ENCODE measurements around the gene SLC38A9.

SLC38A9 gene

GRCh38 chr5:55692509-55692908 is 19.6 kb downstream of the SLC38A9 start:
- H3K27ac ChIP-seq = peak overlapping the region; percentile 37
- no peak for TF ChIP-seq CTCF (IDR thresholded peaks at IDR 0.05)
- no peak for TF ChIP-seq ZFX (IDR thresholded peaks at IDR 0.05; ENCODE audit: borderline replicate concordance)

- H3K27ac ChIP-seq = peak overlapping the region; percentile 37
- TF ChIP-seq ZFX (IDR thresholded peaks at IDR 0.05; ENCODE audit: borderline replicate concordance) = no peak
- TF ChIP-seq CTCF (IDR thresholded peaks at IDR 0.05) = peak; percentile 51
Measured at GRCh38 chr5:55692106-55692417, 20.1 kb downstream of the SLC38A9 start.

GRCh38 chr5:55691265-55692105 is 20.6 kb downstream of the SLC38A9 start:
- TF ChIP-seq ZFX (IDR thresholded peaks at IDR 0.05; ENCODE audit: borderline replicate concordance) = no peak
- peak; percentile 79 for TF ChIP-seq CTCF (IDR thresholded peaks at IDR 0.05)
- peak overlapping the region; percentile 37 for H3K27ac ChIP-seq

GRCh38 chr5:55682071-55682470 is 30.1 kb downstream of the SLC38A9 start:
- peak overlapping the region; percentile 24 for H3K27ac ChIP-seq
- no peak for TF ChIP-seq CTCF (IDR thresholded peaks at IDR 0.05)
- no peak for TF ChIP-seq ZFX (IDR thresholded peaks at IDR 0.05; ENCODE audit: borderline replicate concordance)

GRCh38 chr5:55681301-55681700 is 30.8 kb downstream of the SLC38A9 start:
- peak overlapping the region; percentile 24 for H3K27ac ChIP-seq
- TF ChIP-seq CTCF (IDR thresholded peaks at IDR 0.05) = no peak
- no peak for TF ChIP-seq ZFX (IDR thresholded peaks at IDR 0.05; ENCODE audit: borderline replicate concordance)

- no peak overlapping the region for H3K27ac ChIP-seq
- no peak for TF ChIP-seq CTCF (IDR thresholded peaks at IDR 0.05)
- no peak for TF ChIP-seq ZFX (IDR thresholded peaks at IDR 0.05; ENCODE audit: borderline replicate concordance)
Measured at GRCh38 chr5:55680353-55680752, 31.8 kb downstream of the SLC38A9 start.

- H3K27ac ChIP-seq = no peak overlapping the region
- TF ChIP-seq CTCF (IDR thresholded peaks at IDR 0.05) (no peak), ZFX (IDR thresholded peaks at IDR 0.05; ENCODE audit: borderline replicate concordance) (no peak)
Measured at GRCh38 chr5:55679556-55679955, 32.6 kb downstream of the SLC38A9 start.
